Natural killer cell (primary cell): ENCODE results near the gene GSTM3. TPM values are rescaled to one million over a fixed set of nuclear protein-coding genes. Genes with fewer than 3 reads are reported as not detected.

ENCODE experiments used
- ATAC-seq, 3 donors: fragments of 150-1000 bp in 2 of 3; fragments of 200-7000 bp in 1 of 3; cut with Tn5 transposase; 1 replicate in 1 of 3; 2 replicates in 2 of 3; pipeline ENCODE4 v1.10.0; 2021; ENCODE audit warnings: mild to moderate bottlenecking in 2 of 3, moderate library complexity in 2 of 3
- DNase-seq, 2 donors: peaks; one replicate each; pipeline versions ENCODE4 v3.0.0 to v3.0.0-alpha.2; 2013 to 2021; ENCODE audit warnings: mixed read lengths in 1 of 2
- H3K27ac ChIP-seq: one replicate; pipeline ENCODE4 v1.5.1; 2013; ENCODE audit warnings: mild to moderate bottlenecking, low read length
- H3K27me3 ChIP-seq: one replicate; pipeline ENCODE4 v1.6.1; 2013; ENCODE audit warnings: low read length; ENCODE audit not compliant: control insufficient read depth, insufficient read depth
- H3K36me3 ChIP-seq: one replicate; pipeline ENCODE4 v1.6.1; 2013; ENCODE audit warnings: low read length; ENCODE audit not compliant: control insufficient read depth, insufficient read depth
- H3K4me1 ChIP-seq: one replicate; pipeline ENCODE4 v1.6.1; 2013; ENCODE audit warnings: low read length; ENCODE audit not compliant: control insufficient read depth, insufficient read depth
- H3K4me3 ChIP-seq: one replicate; pipeline ENCODE4 v1.5.1; 2013; ENCODE audit warnings: low read length
- H3K9me3 ChIP-seq: one replicate; pipeline ENCODE4 v1.6.1; 2013; ENCODE audit warnings: low read length; ENCODE audit not compliant: control insufficient read depth, insufficient read depth
- H3K27ac Mint-ChIP-seq, 2 donors: one replicate each; pipeline ENCODE4 v1.8.0; 2022; ENCODE audit warnings: mild to moderate bottlenecking in 2 of 2, mixed read lengths in 2 of 2, moderate library complexity in 1 of 2
- H3K27me3 Mint-ChIP-seq, 2 donors: one replicate each; pipeline ENCODE4 v1.8.0; 2022; ENCODE audit warnings: low read depth in 2 of 2, mixed read lengths in 2 of 2
- H3K36me3 Mint-ChIP-seq: one replicate; pipeline ENCODE4 v1.8.0; 2022; ENCODE audit warnings: mixed read lengths
- H3K4me1 Mint-ChIP-seq, 2 donors: one replicate each; pipeline ENCODE4 v1.8.0; 2022; ENCODE audit warnings: mixed read lengths in 2 of 2
- H3K4me3 Mint-ChIP-seq: one replicate; pipeline ENCODE4 v1.8.0; 2022; ENCODE audit warnings: mild to moderate bottlenecking, moderate library complexity, mixed read lengths
- H3K9me3 Mint-ChIP-seq, 2 donors: one replicate each; pipeline ENCODE4 v1.8.0; 2022; ENCODE audit warnings: mixed read lengths in 2 of 2
- WGBS: methylation state at CpG from one replicate; pipeline ENCODE4 v1.1.7; 2013; ENCODE audit warnings: missing lambda C conversion rate; ENCODE audit not compliant: insufficient coverage; 5-methylcytosine and 5-hydroxymethylcytosine counted together
- intact Hi-C: fragments of 100-400 bp; cut with micrococcal nuclease; formaldehyde crosslinking; loops from one replicate; pipeline ENCODE4 v1.14.2; 2022
- total RNA-seq, 4 donors: library from RNA; stranded (reverse); fragments of 120-200 nt in 1 of 4; gene quantifications; one replicate each; pipeline versions ENCODE4 v1.2.3 to v1.2.4, GENCODE V29; 2013 to 2022
- TF ChIP-seq, protein P1 (sequence below): fragments of 200-600 bp; IDR thresholded peaks from one replicate; pipeline ENCODE4 v1.8.0; 2022; ENCODE audit warnings: antibody characterized with exemption

The GSTM3 gene
- total RNA-seq, 3 donors from 2014 or later (not counting 1 experiment from before 2014, with no cell fraction given): 1.7 to 3.0 (median 3.0) TPM

DNA sequence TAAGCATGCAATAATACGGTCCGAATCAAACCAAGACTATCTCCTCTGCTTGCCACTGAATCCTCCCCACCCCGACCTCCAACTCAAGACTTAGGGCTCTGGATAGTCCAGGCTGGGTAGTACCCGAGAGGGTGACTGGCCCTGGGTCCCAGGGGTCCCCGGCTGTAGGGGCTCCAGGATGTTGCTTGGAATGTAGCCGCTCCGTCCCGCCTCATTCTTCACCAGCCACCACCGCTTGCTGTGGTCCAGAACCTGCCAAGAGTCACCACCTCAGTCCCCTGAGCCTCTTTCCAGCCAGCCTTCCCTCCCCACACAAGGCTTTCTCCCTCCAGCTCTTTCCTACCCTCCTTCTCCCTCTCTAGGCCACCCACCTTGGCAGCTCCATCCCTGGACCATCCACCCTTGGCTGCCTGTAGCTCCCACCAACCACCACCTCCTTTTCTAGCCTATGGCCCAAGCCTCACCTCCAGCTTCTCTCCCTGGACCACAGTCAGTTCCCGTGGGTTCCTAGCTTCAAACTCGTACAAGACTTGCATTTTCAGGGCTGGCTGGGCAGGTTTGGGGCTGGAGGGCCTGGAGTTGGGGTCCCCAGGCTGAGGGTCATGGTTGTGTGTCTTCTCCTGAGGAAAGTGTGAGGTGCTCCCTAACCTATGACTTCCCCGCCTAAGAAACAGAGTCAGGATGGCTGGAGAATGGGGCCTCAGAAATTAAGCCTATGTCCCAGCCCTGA is 10.9 kb upstream of the GSTM3 start:
- ATAC-seq: no peak

DNA sequence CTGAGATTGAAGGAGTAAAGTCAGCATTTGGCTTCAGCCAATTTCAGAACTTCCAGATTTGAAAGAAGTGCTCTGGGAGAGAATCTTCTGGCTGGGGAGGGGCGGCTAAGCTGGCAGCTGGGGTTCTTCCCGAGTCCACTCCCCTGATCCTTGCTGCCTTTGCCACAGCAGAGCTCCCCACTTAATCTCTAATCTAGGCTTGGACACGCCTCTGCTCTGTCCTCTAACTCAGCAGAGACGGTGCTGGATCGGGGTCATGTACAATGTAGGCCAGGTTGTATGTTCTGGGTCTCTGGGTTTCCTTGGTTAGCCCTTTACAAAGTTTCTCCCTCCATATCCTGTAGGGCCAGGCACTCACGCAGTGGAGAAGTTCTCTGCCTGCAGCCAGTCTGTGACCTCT is 10.1 kb upstream of the GSTM3 start:
- no peak overlapping the region for H3K4me3 ChIP-seq
- Mint-ChIP-seq H3K4me1 (no peaks in the 10 kb centered on the region), H3K36me3 (no peaks in the 10 kb centered on the region), H3K4me3 (no peak overlapping the region), H3K27me3 (peaks cover 14 to 24% of the 10 kb centered on the region in 2 donors), H3K27ac (no peak overlapping the region), H3K9me3 (no peaks in the 10 kb centered on the region)
- no peak overlapping the region for H3K27ac ChIP-seq
- H3K27me3 ChIP-seq: no peaks in the 10 kb centered on the region
- no peaks in the 10 kb centered on the region for H3K36me3 ChIP-seq
- DNase-seq: no peak
- TF ChIP-seq, protein P1, sequence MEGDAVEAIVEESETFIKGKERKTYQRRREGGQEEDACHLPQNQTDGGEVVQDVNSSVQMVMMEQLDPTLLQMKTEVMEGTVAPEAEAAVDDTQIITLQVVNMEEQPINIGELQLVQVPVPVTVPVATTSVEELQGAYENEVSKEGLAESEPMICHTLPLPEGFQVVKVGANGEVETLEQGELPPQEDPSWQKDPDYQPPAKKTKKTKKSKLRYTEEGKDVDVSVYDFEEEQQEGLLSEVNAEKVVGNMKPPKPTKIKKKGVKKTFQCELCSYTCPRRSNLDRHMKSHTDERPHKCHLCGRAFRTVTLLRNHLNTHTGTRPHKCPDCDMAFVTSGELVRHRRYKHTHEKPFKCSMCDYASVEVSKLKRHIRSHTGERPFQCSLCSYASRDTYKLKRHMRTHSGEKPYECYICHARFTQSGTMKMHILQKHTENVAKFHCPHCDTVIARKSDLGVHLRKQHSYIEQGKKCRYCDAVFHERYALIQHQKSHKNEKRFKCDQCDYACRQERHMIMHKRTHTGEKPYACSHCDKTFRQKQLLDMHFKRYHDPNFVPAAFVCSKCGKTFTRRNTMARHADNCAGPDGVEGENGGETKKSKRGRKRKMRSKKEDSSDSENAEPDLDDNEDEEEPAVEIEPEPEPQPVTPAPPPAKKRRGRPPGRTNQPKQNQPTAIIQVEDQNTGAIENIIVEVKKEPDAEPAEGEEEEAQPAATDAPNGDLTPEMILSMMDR: no peak
- WGBS: 79% methylated on average over 6 of the region's 6 CpGs
- no peaks in the 10 kb centered on the region for H3K9me3 ChIP-seq
- H3K4me1 ChIP-seq: no peaks in the 10 kb centered on the region
- ATAC-seq: no peak
- intact Hi-C loops: no loop called here

More for the DNA sequence above, 10.9 kb upstream of the GSTM3 start:
- no peak for DNase-seq
- no peak overlapping the region for H3K27ac ChIP-seq
- intact Hi-C loops: no loop called here
- TF ChIP-seq, protein P1: no peak
- no peaks in the 10 kb centered on the region for H3K27me3 ChIP-seq
- H3K4me3 Mint-ChIP-seq: no peak overlapping the region
- no peaks in the 10 kb centered on the region for H3K4me1 ChIP-seq
- WGBS: 87% methylated on average over 12 of the region's 12 CpGs
- no peaks in the 10 kb centered on the region for H3K9me3 ChIP-seq
- peaks cover 14 to 24% of the 10 kb centered on the region in 2 donors for H3K27me3 Mint-ChIP-seq
- no peaks in the 10 kb centered on the region for H3K4me1 Mint-ChIP-seq
- no peak overlapping the region for H3K4me3 ChIP-seq
- H3K36me3 ChIP-seq: no peaks in the 10 kb centered on the region
- H3K36me3 Mint-ChIP-seq: no peaks in the 10 kb centered on the region
- no peaks in the 10 kb centered on the region for H3K9me3 Mint-ChIP-seq
- H3K27ac Mint-ChIP-seq: no peak overlapping the region

DNA sequence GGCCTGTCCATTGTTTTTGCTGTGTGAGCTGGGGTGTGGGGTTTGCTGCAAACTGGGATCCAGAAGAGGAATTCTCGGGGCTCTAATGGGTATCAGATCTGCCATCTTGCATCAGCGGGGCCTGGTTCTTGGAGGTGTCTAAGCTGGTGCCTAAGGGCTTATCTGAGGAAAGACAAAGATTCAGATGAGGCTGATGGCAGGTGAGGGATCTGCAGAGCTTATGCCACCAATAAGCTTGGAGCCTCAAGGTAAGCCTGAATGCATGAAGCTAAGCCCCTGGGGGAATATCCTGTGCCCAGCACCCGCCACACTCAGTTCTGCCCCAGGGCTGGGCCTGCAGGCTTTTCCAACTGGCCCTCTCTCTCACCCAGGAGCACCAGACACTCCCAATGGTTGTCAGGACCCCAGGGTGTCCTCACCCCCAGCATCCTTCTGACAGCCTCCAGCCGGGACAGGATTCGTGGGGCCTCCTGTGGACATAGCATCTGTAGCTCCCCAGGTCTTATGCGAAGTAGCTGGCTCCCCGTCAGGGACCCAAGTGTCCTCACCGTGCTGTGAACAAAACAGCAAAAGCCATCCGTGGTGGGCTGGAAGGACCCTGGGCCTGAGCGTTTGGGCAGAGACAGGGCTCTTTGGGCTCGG is 9.5 kb upstream of the GSTM3 start:
- Histone ChIP-seq H3K36me3 (no peaks in the 10 kb centered on the region), H3K9me3 (no peaks in the 10 kb centered on the region), H3K27ac (no peak overlapping the region), H3K4me1 (no peaks in the 10 kb centered on the region), H3K4me3 (no peak overlapping the region), H3K27me3 (no peaks in the 10 kb centered on the region)
- no peak for DNase-seq
- TF ChIP-seq, protein P1: no peak
- Mint-ChIP-seq H3K9me3 (no peaks in the 10 kb centered on the region), H3K27me3 (peaks cover 12 to 29% of the 10 kb centered on the region in 2 donors), H3K36me3 (no peaks in the 10 kb centered on the region), H3K4me1 (no peaks in the 10 kb centered on the region), H3K27ac (no peak overlapping the region), H3K4me3 (no peak overlapping the region)
- intact Hi-C loops: no loop called here
- ATAC-seq: no peak
- WGBS: 91% methylated on average over 11 of the region's 11 CpGs
